B cell (primary cell): ENCODE measurements around the gene CEBPZOS. TPM values are rescaled to one million over a fixed set of nuclear protein-coding genes. Genes with fewer than 3 reads are reported as not detected.

Experiments used
- polyA plus RNA-seq: library from polyadenylated mRNA; depleted of rRNA; stranded (reverse); fragments of >200 nt; gene quantifications from 2 replicates; pipeline ENCODE4 v1.2.3, GENCODE V29; 2012
- total RNA-seq, 2 donors: library from RNA; stranded (reverse); fragments of 120-200 nt in 1 of 2; gene quantifications; 1 replicate in 1 of 2; 2 replicates in 1 of 2; pipeline versions ENCODE4 v1.2.3 to v1.2.4, GENCODE V29; 2013 to 2022

CEBPZOS gene
- total and polyA plus RNA-seq, 2 donors (not counting 1 experiment from before 2014, with no cell fraction given): 17.6 to 36.7 TPM

Other genes with a start within 250 kb of the CEBPZOS start
- 38.6 and 42.8 TPM in 2 replicates for gene STRN, start 230.0 kb upstream of the CEBPZOS start, total RNA-seq
- 5.8 and 8.8 TPM in 2 replicates for gene STRN, start 230.0 kb upstream of the CEBPZOS start, polyA plus RNA-seq
- gene HEATR5B, start 112.1 kb upstream of the CEBPZOS start, total RNA-seq: 44.3 and 50.0 TPM in 2 replicates
- 33.0 and 54.8 TPM in 2 replicates for gene HEATR5B, start 112.1 kb upstream of the CEBPZOS start, polyA plus RNA-seq
- 18.2 and 20.2 TPM in 2 replicates for gene GPATCH11, start 112.0 kb upstream of the CEBPZOS start, total RNA-seq
- gene GPATCH11, start 112.0 kb upstream of the CEBPZOS start, polyA plus RNA-seq: 7.8 and 9.6 TPM in 2 replicates
- gene EIF2AK2, start 39.5 kb upstream of the CEBPZOS start, total RNA-seq: 36.2 and 36.9 TPM in 2 replicates
- gene EIF2AK2, start 39.5 kb upstream of the CEBPZOS start, polyA plus RNA-seq: 6.5 and 9.7 TPM in 2 replicates
- not detected in 2 replicates for gene SULT6B1, start 7.8 kb upstream of the CEBPZOS start, total RNA-seq
- gene SULT6B1, start 7.8 kb upstream of the CEBPZOS start, polyA plus RNA-seq: not detected in 2 replicates
- gene CEBPZ, start 35.1 kb downstream of the CEBPZOS start, total RNA-seq: 43.9 and 56.5 TPM in 2 replicates
- 5.3 and 12.6 TPM in 2 replicates for gene CEBPZ, start 35.1 kb downstream of the CEBPZOS start, polyA plus RNA-seq
- gene NDUFAF7, start 35.2 kb downstream of the CEBPZOS start, total RNA-seq: 35.4 and 42.0 TPM in 2 replicates
- 10.9 and 12.2 TPM in 2 replicates for gene NDUFAF7, start 35.2 kb downstream of the CEBPZOS start, polyA plus RNA-seq
- 82.2 and 83.4 TPM in 2 replicates for gene PRKD3, start 128.3 kb downstream of the CEBPZOS start, total RNA-seq
- gene PRKD3, start 128.3 kb downstream of the CEBPZOS start, polyA plus RNA-seq: 24.6 and 28.9 TPM in 2 replicates
- 2.1 and 2.6 TPM in 2 replicates for gene QPCT, start 148.1 kb downstream of the CEBPZOS start, total RNA-seq
- gene QPCT, start 148.1 kb downstream of the CEBPZOS start, polyA plus RNA-seq: 0.48 and 0.87 TPM in 2 replicates